ENCODE results near the gene ATG2B. TPM values are rescaled to one million over a fixed set of nuclear protein-coding genes. Genes with fewer than 3 reads are reported as not detected.

ATG2B gene
- total and polyA plus RNA-seq, 9 of the 15 experiments (the other 6 are each of a cell fraction or from before 2014, with no cell fraction given) = 0.83 to 12.9 (median 8.7) TPM

DNA sequence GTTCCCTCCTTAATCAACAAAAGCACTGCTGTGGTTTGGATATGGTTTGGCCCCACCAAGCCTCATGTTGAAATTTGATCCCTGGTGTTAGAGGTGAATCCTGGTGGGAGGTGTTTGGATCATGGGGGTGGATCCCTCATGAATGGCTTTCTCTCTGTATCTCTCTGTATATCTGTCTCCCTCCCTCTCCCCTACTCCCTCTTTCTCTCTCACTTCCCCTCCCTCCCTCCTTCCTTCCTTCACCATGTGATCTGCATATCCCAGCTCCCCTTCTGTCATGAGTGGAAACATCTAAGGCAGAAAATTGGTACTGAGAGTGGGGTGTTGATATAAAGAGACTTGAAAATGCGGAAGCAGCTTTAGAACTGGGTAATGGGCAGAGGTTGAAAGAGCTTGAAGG lies 5.4 kb upstream of the ATG2B start:
- Histone ChIP-seq H3K36me3 (ENCODE audit: control insufficient read depth, insufficient read depth, low read length) (no peaks in the 10 kb centered on the region), H3K9me1 (ENCODE audit: control insufficient read depth, insufficient read depth, low read length) (no peaks in the 10 kb centered on the region), H2AFZ (ENCODE audit: low read depth, low read length) (peak overlapping the region; percentile 59), H3K79me2 (ENCODE audit: control insufficient read depth, insufficient read depth, low read length) (peaks cover 85% of the 10 kb centered on the region), H3K27ac (ENCODE audit: extremely low read depth, low read depth, low read length) (peak overlapping the region; percentile 67; the same call in 1 of the 3 replicates), H3K9me3 (replicated peaks; ENCODE audit: control insufficient read depth, insufficient read depth, low read depth, low read length) (no peaks in the 10 kb centered on the region), H3K27me3 (ENCODE audit: control insufficient read depth in 2 of 2, insufficient read depth in 2 of 2, low read length in 2 of 2) (no peaks in the 10 kb centered on the region), H3K4me1 (replicated peaks in 1 of 2; ENCODE audit: control insufficient read depth in 2 of 2, insufficient read depth in 2 of 2, low read length in 2 of 2) (peaks cover 3 to 24% of the 10 kb centered on the region in 2 experiments), H3K4me3 (no peak overlapping the region), H4K20me1 (replicated peaks; ENCODE audit: control insufficient read depth, insufficient read depth, low read length) (0 out of 2 replicates have a peak, but pooled peaks cover 3% of the 10 kb centered on the region), H3K9ac (ENCODE audit: insufficient read depth in 1 of 2, low read depth in 2 of 2, low read length in 2 of 2) (no peak overlapping the region), H3K4me2 (ENCODE audit: insufficient read depth, low read length) (peak overlapping the region; percentile 20)
- WGBS (ENCODE audit: insufficient coverage, low coverage, missing lambda C conversion rate) = 38% methylated on average over 1 of the region's 1 CpG
- in situ Hi-C loops (cut with MboI) (no loop called here), intact Hi-C loops (cut with micrococcal nuclease) (no loop called here)
- FAIRE-seq = peak; percentile 78
- DNase-seq (ENCODE audit: extremely low read depth in 1 of 4, low spot score in 3 of 4) = peak; percentile 11 to 73 (median 34)
- POLR2A ChIA-PET = interaction anchor here (1.4 kb wide), 1 partner anchor 11 kb away, joined by 3 read pairs; no protein-coding TSS in a partner anchor
- CTCF ChIA-PET (ENCODE audit: low intra/inter-chr PET ratio) = no interaction called here
- BruUV-seq (replicated peaks) = no TSS peak
- ATAC-seq = peak; percentile 71
- no peak for TF ChIP-seq MECOM (CRISPR knock-in tag; IDR thresholded peaks at IDR 0.05)
- TF ChIP-seq, protein P1, sequence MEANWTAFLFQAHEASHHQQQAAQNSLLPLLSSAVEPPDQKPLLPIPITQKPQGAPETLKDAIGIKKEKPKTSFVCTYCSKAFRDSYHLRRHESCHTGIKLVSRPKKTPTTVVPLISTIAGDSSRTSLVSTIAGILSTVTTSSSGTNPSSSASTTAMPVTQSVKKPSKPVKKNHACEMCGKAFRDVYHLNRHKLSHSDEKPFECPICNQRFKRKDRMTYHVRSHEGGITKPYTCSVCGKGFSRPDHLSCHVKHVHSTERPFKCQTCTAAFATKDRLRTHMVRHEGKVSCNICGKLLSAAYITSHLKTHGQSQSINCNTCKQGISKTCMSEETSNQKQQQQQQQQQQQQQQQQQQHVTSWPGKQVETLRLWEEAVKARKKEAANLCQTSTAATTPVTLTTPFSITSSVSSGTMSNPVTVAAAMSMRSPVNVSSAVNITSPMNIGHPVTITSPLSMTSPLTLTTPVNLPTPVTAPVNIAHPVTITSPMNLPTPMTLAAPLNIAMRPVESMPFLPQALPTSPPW (CRISPR knock-in tag; IDR thresholded peaks at IDR 0.05) = peak; percentile 39; the same call in 1 of the 2 replicates
- TF ChIP-seq, protein P2, sequence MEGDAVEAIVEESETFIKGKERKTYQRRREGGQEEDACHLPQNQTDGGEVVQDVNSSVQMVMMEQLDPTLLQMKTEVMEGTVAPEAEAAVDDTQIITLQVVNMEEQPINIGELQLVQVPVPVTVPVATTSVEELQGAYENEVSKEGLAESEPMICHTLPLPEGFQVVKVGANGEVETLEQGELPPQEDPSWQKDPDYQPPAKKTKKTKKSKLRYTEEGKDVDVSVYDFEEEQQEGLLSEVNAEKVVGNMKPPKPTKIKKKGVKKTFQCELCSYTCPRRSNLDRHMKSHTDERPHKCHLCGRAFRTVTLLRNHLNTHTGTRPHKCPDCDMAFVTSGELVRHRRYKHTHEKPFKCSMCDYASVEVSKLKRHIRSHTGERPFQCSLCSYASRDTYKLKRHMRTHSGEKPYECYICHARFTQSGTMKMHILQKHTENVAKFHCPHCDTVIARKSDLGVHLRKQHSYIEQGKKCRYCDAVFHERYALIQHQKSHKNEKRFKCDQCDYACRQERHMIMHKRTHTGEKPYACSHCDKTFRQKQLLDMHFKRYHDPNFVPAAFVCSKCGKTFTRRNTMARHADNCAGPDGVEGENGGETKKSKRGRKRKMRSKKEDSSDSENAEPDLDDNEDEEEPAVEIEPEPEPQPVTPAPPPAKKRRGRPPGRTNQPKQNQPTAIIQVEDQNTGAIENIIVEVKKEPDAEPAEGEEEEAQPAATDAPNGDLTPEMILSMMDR (IDR thresholded peaks at IDR 0.05 in 2 of 3, conservative IDR thresholded peaks at IDR 0.05 in 1 of 3; ENCODE audit: insufficient read depth in 2 of 3, low read depth in 1 of 3, low read length in 3 of 3) = no peak
- no peak for TF ChIP-seq ZNF24 (IDR thresholded peaks at IDR 0.05)
- TF ChIP-seq, protein P3, sequence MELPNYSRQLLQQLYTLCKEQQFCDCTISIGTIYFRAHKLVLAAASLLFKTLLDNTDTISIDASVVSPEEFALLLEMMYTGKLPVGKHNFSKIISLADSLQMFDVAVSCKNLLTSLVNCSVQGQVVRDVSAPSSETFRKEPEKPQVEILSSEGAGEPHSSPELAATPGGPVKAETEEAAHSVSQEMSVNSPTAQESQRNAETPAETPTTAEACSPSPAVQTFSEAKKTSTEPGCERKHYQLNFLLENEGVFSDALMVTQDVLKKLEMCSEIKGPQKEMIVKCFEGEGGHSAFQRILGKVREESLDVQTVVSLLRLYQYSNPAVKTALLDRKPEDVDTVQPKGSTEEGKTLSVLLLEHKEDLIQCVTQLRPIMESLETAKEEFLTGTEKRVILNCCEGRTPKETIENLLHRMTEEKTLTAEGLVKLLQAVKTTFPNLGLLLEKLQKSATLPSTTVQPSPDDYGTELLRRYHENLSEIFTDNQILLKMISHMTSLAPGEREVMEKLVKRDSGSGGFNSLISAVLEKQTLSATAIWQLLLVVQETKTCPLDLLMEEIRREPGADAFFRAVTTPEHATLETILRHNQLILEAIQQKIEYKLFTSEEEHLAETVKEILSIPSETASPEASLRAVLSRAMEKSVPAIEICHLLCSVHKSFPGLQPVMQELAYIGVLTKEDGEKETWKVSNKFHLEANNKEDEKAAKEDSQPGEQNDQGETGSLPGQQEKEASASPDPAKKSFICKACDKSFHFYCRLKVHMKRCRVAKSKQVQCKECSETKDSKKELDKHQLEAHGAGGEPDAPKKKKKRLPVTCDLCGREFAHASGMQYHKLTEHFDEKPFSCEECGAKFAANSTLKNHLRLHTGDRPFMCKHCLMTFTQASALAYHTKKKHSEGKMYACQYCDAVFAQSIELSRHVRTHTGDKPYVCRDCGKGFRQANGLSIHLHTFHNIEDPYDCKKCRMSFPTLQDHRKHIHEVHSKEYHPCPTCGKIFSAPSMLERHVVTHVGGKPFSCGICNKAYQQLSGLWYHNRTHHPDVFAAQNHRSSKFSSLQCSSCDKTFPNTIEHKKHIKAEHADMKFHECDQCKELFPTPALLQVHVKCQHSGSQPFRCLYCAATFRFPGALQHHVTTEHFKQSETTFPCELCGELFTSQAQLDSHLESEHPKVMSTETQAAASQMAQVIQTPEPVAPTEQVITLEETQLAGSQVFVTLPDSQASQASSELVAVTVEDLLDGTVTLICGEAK (IDR thresholded peaks at IDR 0.05) = no peak
- TF ChIP-seq, protein P3 (CRISPR knock-in tag; IDR thresholded peaks at IDR 0.05) = no peak
- no peak for TF ChIP-seq PHF21A (IDR thresholded peaks at IDR 0.05; ENCODE audit: borderline replicate concordance, low read depth)
- TF ChIP-seq, protein P4, sequence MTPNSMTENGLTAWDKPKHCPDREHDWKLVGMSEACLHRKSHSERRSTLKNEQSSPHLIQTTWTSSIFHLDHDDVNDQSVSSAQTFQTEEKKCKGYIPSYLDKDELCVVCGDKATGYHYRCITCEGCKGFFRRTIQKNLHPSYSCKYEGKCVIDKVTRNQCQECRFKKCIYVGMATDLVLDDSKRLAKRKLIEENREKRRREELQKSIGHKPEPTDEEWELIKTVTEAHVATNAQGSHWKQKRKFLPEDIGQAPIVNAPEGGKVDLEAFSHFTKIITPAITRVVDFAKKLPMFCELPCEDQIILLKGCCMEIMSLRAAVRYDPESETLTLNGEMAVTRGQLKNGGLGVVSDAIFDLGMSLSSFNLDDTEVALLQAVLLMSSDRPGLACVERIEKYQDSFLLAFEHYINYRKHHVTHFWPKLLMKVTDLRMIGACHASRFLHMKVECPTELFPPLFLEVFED (CRISPR knock-in tag; conservative IDR thresholded peaks at IDR 0.05) = no peak
